ENCODE measurements around the gene FOXE3. TPM values are rescaled to one million over a fixed set of nuclear protein-coding genes. Genes with fewer than 3 reads are reported as not detected.

FOXE3 gene
- total RNA-seq, 1 experiment from 2014 or later = 0.28 TPM

GRCh38 chr1:47438165-47439016 lies 22.3 kb downstream of the FOXE3 start:
- BruUV-seq (replicated peaks) = no TSS peak
- Histone ChIP-seq H2AFZ (peak overlapping the region; percentile 89), H3K9me3 (ENCODE audit: insufficient read depth, low read depth) (no peaks in the 10 kb centered on the region), H3K79me2 (ENCODE audit: low read depth) (peaks cover 8% of the 10 kb centered on the region), H3K27ac (peak overlapping the region; percentile 56; the same call in 1 of the 2 replicates), H3K4me1 (replicated peaks; ENCODE audit: insufficient read depth) (0 out of 2 replicates have a peak, but pooled peaks cover 6% of the 10 kb centered on the region), H3K4me2 (peak overlapping the region; percentile 89), H4K20me1 (ENCODE audit: insufficient read depth) (no peaks in the 10 kb centered on the region), H3K27me3 (ENCODE audit: insufficient read depth, low read depth) (no peaks in the 10 kb centered on the region), H3F3A (ENCODE audit: insufficient read depth, low read depth) (peaks cover 9% of the 10 kb centered on the region; the same call in 1 of the 2 replicates), H3K9me2 (ENCODE audit: insufficient read depth) (no peaks in the 10 kb centered on the region), H3K4me3 (peak overlapping the region; percentile 68), H3K36me3 (ENCODE audit: low read depth) (no peaks in the 10 kb centered on the region)
- ChIA-PET POLR2A (ENCODE audit: unreplicated experiment) (interaction anchor here (0.6 kb wide), 3 partner anchors 105 to 999 kb away, joined by 3 to 17 read pairs (median 8); partner anchors contain the start of gene CMPK1), CTCF (interaction anchor here (0.6 to 1.6 kb wide), 20 partner anchors 10 to 288 kb away, joined by 3 to 36 read pairs (median 6); partner anchors contain the start of genes CMPK1, PDZK1IP1 and STIL)
- TF ChIP-seq EZH2 (IDR thresholded peaks at IDR 0.05; ENCODE audit: low read depth) (no peak), CTCF (conservative IDR thresholded peaks at IDR 0.05) (no peak)
- intact Hi-C loops (cut with micrococcal nuclease; ENCODE audit: unreplicated experiment) = loop anchor here (5.0 kb wide), 2 partner anchors 126 to 246 kb away; partner anchors contain the start of genes PDZK1IP1 and STIL
- DNase-seq = no peak

GRCh38 chr1:47439017-47439818 lies 23.1 kb downstream of the FOXE3 start:
- Histone ChIP-seq H3K4me3 (no peak overlapping the region), H3K27me3 (ENCODE audit: insufficient read depth, low read depth) (no peaks in the 10 kb centered on the region), H3K4me1 (replicated peaks; ENCODE audit: insufficient read depth) (0 out of 2 replicates have a peak, but pooled peaks cover 6% of the 10 kb centered on the region), H3K36me3 (ENCODE audit: low read depth) (no peaks in the 10 kb centered on the region), H3K4me2 (no peak overlapping the region), H4K20me1 (ENCODE audit: insufficient read depth) (no peaks in the 10 kb centered on the region), H3F3A (ENCODE audit: insufficient read depth, low read depth) (peaks cover 9% of the 10 kb centered on the region; the same call in 1 of the 2 replicates), H2AFZ (no peak overlapping the region), H3K27ac (no peak overlapping the region), H3K79me2 (ENCODE audit: low read depth) (peaks cover 8% of the 10 kb centered on the region), H3K9me2 (ENCODE audit: insufficient read depth) (no peaks in the 10 kb centered on the region), H3K9me3 (ENCODE audit: insufficient read depth, low read depth) (no peaks in the 10 kb centered on the region)
- intact Hi-C loops (cut with micrococcal nuclease; ENCODE audit: unreplicated experiment) = loop anchor here (5.0 kb wide), 2 partner anchors 127 to 247 kb away; partner anchors contain the start of genes PDZK1IP1 and STIL
- no TSS peak for BruUV-seq (replicated peaks)
- no peak for DNase-seq
- TF ChIP-seq CTCF (conservative IDR thresholded peaks at IDR 0.05) (no peak), EZH2 (IDR thresholded peaks at IDR 0.05; ENCODE audit: low read depth) (no peak)
- ChIA-PET CTCF (no interaction called here), POLR2A (ENCODE audit: unreplicated experiment) (no interaction called here)

All from PC-9 (cell line).